Small intestine (tissue), 7 donors: ENCODE measurements around the gene RNASET2. TPM values are rescaled to one million over a fixed set of nuclear protein-coding genes. Genes with fewer than 3 reads are reported as not detected.

Experiments used
- DNase-seq, 2 donors: peaks; one replicate each; pipeline versions ENCODE4 v3.0.0 to v3.0.0-alpha.2; 2013
- FAIRE-seq: peaks from 2 replicates; lab custom pipeline; 2012; peaks lifted over from hg19 to GRCh38; lab: Jason Lieb, UNC
- H3K27ac ChIP-seq, 3 donors: one replicate each; pipeline ENCODE4 v1.5.1; 2013; ENCODE audit warnings: low read length in 2 of 3, mild to moderate bottlenecking in 2 of 3, control low read depth in 1 of 3, inconsistent platforms in 1 of 3, low read depth in 1 of 3, moderate library complexity in 1 of 3
- H3K27me3 ChIP-seq, 3 donors: one replicate each; pipeline ENCODE4 v1.6.1; 2013; ENCODE audit warnings: low read length in 3 of 3, inconsistent platforms in 1 of 3; ENCODE audit not compliant: control insufficient read depth in 3 of 3, insufficient read depth in 3 of 3
- H3K36me3 ChIP-seq, 3 donors: one replicate each; pipeline ENCODE4 v1.6.1; 2013; ENCODE audit warnings: low read length in 3 of 3, inconsistent platforms in 1 of 3, low read depth in 1 of 3, mild to moderate bottlenecking in 1 of 3, moderate library complexity in 1 of 3; ENCODE audit not compliant: control insufficient read depth in 3 of 3, insufficient read depth in 2 of 3
- H3K4me1 ChIP-seq, 3 donors: one replicate each; pipeline ENCODE4 v1.6.1; 2013; ENCODE audit warnings: low read length in 2 of 3, inconsistent platforms in 1 of 3, low read depth in 1 of 3, mild to moderate bottlenecking in 1 of 3, moderate library complexity in 1 of 3; ENCODE audit not compliant: control insufficient read depth in 3 of 3, insufficient read depth in 2 of 3
- H3K4me3 ChIP-seq, 3 donors: one replicate each; pipeline ENCODE4 v1.5.1; 2013; ENCODE audit warnings: low read length in 3 of 3, control low read depth in 1 of 3, inconsistent platforms in 1 of 3, low read depth in 1 of 3, mild to moderate bottlenecking in 1 of 3, moderate library complexity in 1 of 3
- H3K9me3 ChIP-seq, 2 donors: one replicate each; pipeline ENCODE4 v1.6.1; 2013; ENCODE audit warnings: low read depth in 1 of 2, low read length in 1 of 2; ENCODE audit not compliant: control insufficient read depth in 2 of 2, insufficient read depth in 1 of 2
- WGBS, 3 donors: extraction: QIAGEN DNeasy Blood & Tissue Kit; methylation state at CpG; one replicate each; pipeline ENCODE4 v1.1.7; 2013; 5-methylcytosine and 5-hydroxymethylcytosine counted together
- polyA plus RNA-seq, 4 donors: library from polyadenylated mRNA; stranded (reverse) in 3 of 4; unstranded in 1 of 4; fragments of 200-250 nt in 3 of 4; fragments of 120-200 nt in 1 of 4; gene quantifications; one replicate each; pipeline versions ENCODE4 v1.2.1 to v1.2.3, GENCODE V29; 2013
- donor health status: healthy with polysubstance abuse.
- donor health status: control.
- donor health status: control.
- donor health status: Bipolar disorder and iron deficiency.
- donor health status: healthy.

The RNASET2 gene
- polyA plus RNA-seq, 4 donors = 25.7 to 78.5 (median 41.6) TPM

DNA sequence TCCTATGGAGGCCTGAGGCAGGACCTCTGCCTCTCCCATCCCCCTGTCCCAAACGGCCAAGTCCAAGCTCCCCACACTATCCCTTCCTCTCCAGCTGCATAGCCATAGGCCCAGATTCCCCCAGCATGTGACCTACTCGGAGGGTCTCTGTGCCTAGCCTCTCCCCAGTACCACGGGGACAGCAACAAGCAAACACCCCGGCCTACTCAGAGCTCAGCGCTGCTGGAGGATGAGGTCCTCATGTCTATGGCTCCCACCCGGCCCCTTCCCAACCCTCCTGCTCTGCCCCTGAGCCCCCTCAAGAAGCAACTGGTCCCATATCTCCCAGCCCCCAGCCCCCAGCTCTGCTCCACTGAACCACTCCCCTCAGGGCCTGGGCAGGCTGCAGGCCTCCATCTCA lies 24.2 kb downstream of the RNASET2 start:
- Histone ChIP-seq H3K9me3 (no peaks in the 10 kb centered on the region), H3K36me3 (peaks cover 4 to 63% (median 12%) of the 10 kb centered on the region in 3 donors), H3K27ac (no peak overlapping the region), H3K4me3 (no peak overlapping the region), H3K4me1 (no peaks in the 10 kb centered on the region), H3K27me3 (no peaks in the 10 kb centered on the region)
- DNase-seq (no peak), FAIRE-seq (no peak)
- 90 to 98% (median 97%) methylated on average over 6 of the region's 6 CpGs for WGBS, 3 donors

DNA sequence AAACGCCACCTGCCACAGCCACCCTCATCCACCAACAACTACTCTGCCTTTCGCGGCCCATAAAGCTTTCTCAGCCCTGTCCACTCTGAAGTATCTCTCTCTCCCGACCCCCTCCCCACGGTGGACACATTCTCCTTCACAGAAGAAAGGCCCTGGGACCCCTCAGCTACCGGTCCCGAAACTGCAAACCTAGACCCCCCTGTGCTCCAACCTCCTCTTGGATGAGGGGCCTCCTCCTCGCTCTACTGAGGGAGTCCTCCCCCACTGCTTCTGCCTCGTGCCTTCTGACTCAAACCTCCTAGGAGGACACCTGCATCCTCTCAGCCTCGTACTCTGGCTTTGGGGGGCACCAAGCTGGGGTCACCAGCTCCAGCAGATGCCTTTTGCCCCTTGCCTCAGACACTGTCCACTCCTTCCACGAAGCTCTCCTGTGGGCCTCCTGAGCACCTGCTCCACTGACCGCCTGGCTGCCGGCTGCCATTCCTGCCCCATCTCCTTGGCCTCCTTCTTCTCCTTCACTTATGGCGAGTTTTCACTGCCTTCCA lies 24.9 kb downstream of the RNASET2 start:
- Histone ChIP-seq H3K27me3 (no peaks in the 10 kb centered on the region), H3K27ac (no peak overlapping the region), H3K4me1 (no peaks in the 10 kb centered on the region), H3K9me3 (no peaks in the 10 kb centered on the region), H3K4me3 (no peak overlapping the region), H3K36me3 (peaks cover 4 to 65% (median 12%) of the 10 kb centered on the region in 3 donors)
- 95 to 98% (median 97%) methylated on average over 14 of the region's 14 CpGs for WGBS, 3 donors
- no peak for FAIRE-seq
- no peak for DNase-seq

DNA sequence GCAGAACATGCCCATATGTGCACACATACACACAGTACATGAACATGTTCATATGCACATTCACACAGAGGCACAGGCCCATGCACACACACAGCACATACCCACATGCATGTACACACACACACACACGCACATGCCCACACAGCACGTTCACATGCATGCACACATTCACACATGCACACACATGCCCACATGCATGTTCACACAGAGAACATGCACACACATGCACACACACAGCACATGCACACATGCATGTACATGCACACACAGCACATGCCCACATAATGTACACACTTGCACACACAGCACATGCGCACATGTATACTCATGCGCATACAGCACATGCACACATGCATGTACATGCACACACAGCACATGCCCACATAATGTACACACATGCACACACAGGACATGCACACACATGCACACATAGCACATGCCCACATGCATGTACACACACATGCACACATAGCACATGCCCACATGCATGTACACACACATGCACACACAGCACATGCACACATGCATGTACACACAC lies 25.9 kb downstream of the RNASET2 start:
- H3K36me3 ChIP-seq = peaks cover 4 to 57% (median 12%) of the 10 kb centered on the region in 3 donors
- WGBS, 3 donors = 95 to 98% (median 96%) methylated on average over 4 of the region's 4 CpGs

DNA sequence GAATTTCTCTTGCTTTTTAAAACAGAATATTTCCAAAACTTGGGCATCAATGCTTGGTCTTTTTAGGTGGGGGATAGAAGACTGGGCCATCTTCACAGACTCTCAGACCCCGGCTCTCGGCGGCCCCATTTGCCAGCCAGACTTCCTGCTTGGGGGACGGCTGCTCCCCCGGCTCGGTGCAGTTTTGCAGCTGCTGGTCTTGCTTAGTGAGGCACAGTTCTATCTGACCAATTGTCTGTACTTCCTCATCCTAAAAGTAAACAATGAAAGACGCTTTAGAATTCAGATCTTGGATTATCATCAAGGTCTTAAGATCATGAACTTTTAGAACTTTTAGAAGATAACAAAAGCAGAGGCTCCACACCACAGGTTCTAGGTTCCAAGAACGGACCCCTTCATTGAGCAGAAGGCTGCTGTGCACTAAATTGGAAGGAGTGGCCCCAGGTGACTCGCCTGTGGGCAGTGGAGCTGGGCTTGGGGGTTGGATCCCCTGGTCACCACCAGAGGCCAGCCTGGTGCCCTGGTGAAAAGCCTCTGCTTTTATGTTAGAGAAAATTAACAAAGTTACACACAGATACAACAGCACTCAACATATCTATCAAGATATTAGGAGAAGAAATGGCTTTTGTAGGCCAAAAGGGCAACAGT lies 26.7 kb downstream of the RNASET2 start:
- DNase-seq (no peak), FAIRE-seq (no peak)
- Histone ChIP-seq H3K27me3 (no peaks in the 10 kb centered on the region), H3K36me3 (peaks cover 4 to 55% (median 12%) of the 10 kb centered on the region in 3 donors), H3K9me3 (no peaks in the 10 kb centered on the region), H3K4me1 (no peaks in the 10 kb centered on the region), H3K4me3 (no peak overlapping the region), H3K27ac (no peak overlapping the region)
- 49 to 78% (median 71%) methylated on average over 9 of the region's 9 CpGs for WGBS, 3 donors

More for the DNA sequence above, 25.9 kb downstream of the RNASET2 start:
- H3K9me3 ChIP-seq = no peaks in the 10 kb centered on the region
- no peaks in the 10 kb centered on the region for H3K4me1 ChIP-seq
- no peaks in the 10 kb centered on the region for H3K27me3 ChIP-seq
- H3K27ac ChIP-seq = no peak overlapping the region
- FAIRE-seq (no peak), DNase-seq (no peak)
- H3K4me3 ChIP-seq = no peak overlapping the region

- FAIRE-seq = no peak
- Histone ChIP-seq H3K27me3 (no peaks in the 10 kb centered on the region), H3K36me3 (peaks cover 4 to 51% (median 10%) of the 10 kb centered on the region in 3 donors), H3K4me1 (no peaks in the 10 kb centered on the region), H3K4me3 (no peak overlapping the region), H3K9me3 (no peaks in the 10 kb centered on the region), H3K27ac (no peak overlapping the region)
- DNase-seq = no peak
- 81 to 88% (median 86%) methylated on average over 21 of the region's 21 CpGs for WGBS, 3 donors
Measured at GRCh38 chr6:166928644-166929541, 27.5 kb downstream of the RNASET2 start.

DNA sequence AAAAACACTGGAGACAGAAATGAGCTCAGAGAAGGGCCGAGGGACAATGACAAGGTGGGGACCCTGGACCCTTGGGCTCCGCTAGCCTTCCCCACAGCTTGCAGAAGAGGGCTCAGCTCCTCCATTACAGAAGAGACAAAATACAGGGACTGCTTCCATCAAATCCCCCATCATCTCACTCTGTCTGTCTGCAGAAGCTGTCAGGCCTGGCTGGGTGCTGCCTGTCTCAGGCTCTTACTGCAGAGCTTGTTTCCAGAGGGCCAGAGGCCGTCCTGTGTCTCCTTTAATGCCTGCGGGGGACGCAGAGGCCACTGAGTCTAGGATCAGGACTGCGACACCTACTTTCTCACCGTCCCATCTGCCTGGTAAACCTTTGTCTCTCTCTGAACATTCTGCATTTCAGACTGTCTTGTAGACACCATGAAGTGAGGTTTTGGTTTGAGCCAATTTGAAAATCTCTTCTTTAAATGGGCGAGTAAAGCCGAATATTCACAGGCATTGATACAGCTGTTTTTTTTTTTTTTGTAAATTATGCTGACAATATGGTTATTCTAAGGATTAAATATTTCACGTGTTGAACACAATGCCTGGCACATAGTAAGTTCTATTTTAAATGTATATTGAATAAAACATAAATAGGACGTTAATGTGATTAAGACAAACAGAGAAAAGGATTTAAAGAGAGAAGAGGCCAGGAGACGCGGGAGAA lies 28.3 kb downstream of the RNASET2 start:
- Histone ChIP-seq H3K4me1 (no peaks in the 10 kb centered on the region), H3K4me3 (no peak overlapping the region), H3K27ac (no peak overlapping the region), H3K9me3 (no peaks in the 10 kb centered on the region), H3K27me3 (no peaks in the 10 kb centered on the region), H3K36me3 (peaks cover 4 to 43% (median 10%) of the 10 kb centered on the region in 3 donors)
- DNase-seq (no peak), FAIRE-seq (no peak)
- WGBS, 3 donors = 88 to 90% (median 89%) methylated on average over 13 of the region's 13 CpGs

- H3K36me3 ChIP-seq = peaks cover 4 to 38% (median 8%) of the 10 kb centered on the region in 3 donors
- H3K9me3 ChIP-seq = no peaks in the 10 kb centered on the region
- H3K27ac ChIP-seq = no peak overlapping the region
- WGBS, 3 donors = 76 to 83% (median 82%) methylated on average over 12 of the region's 12 CpGs
- DNase-seq = no peak
- H3K4me3 ChIP-seq = no peak overlapping the region
- no peaks in the 10 kb centered on the region for H3K27me3 ChIP-seq
- H3K4me1 ChIP-seq = no peaks in the 10 kb centered on the region
- FAIRE-seq = no peak
Measured at GRCh38 chr6:166927240-166927934, 29.0 kb downstream of the RNASET2 start.
